ENCODE data around the gene DAO. TPM values are rescaled to one million over a fixed set of nuclear protein-coding genes. Genes with fewer than 3 reads are reported as not detected.
"Not testable (repeated sequence)": the region's sequence is repeated elsewhere in the genome, so short reads cannot be mapped to it uniquely, and the experiment has no call there.

DAO gene
- total RNA-seq, 3 donors from 2014 or later: not detected

- peak overlapping the region; percentile 88 to 96 for H3K27ac ChIP-seq
- H3K27me3 ChIP-seq: no peaks in the 10 kb centered on the region
- intact Hi-C loops (cut with DNase I; ENCODE audit: low total_unique reads): no loop called here
- H3K4me1 ChIP-seq: peaks cover 0 to 8% of the 10 kb centered on the region in 2 donors
- TF ChIP-seq POLR2AphosphoS5 (IDR thresholded peaks at IDR 0.05) (peak in 1 of 3 donors; percentile 27), CTCF (IDR thresholded peaks at IDR 0.05) (no peak), POLR2A (IDR thresholded peaks at IDR 0.05) (no peak)
- no peak for DNase-seq (ENCODE audit: low spot score in 2 of 2)
- H3K36me3 ChIP-seq: no peaks in the 10 kb centered on the region
- no peaks in the 10 kb centered on the region for H3K9me3 ChIP-seq
- H3K4me3 ChIP-seq: peak overlapping the region; percentile 49 to 98 (median 74)
Measured at GRCh38 chr12:108858311-108859074, 21.4 kb upstream of the DAO start.

GRCh38 chr12:108859141-108859922 is 20.6 kb upstream of the DAO start:
- H3K9me3 ChIP-seq; DNase-seq (ENCODE audit: low spot score in 2 of 2); H3K4me1 ChIP-seq; H3K27me3 ChIP-seq; intact Hi-C loops (cut with DNase I; ENCODE audit: low total_unique reads); H3K36me3 ChIP-seq: not testable (repeated sequence)
- Histone ChIP-seq H3K4me3 (peak overlapping the region in 1 of 3 donors; percentile 98), H3K27ac (peak overlapping the region in 1 of 2 donors; percentile 96)

GRCh38 chr12:108859923-108860291 is 20.0 kb upstream of the DAO start:
- TF ChIP-seq POLR2AphosphoS5 (IDR thresholded peaks at IDR 0.05) (no peak), CTCF (IDR thresholded peaks at IDR 0.05) (no peak), POLR2A (IDR thresholded peaks at IDR 0.05) (no peak)

GRCh38 chr12:108860443-108860842 is 19.4 kb upstream of the DAO start:
- Histone ChIP-seq H3K4me1 (peaks cover 0 to 8% of the 10 kb centered on the region in 2 donors), H3K27me3 (no peaks in the 10 kb centered on the region), H3K27ac (no peak overlapping the region), H3K9me3 (no peaks in the 10 kb centered on the region), H3K4me3 (no peak overlapping the region), H3K36me3 (no peaks in the 10 kb centered on the region)
- intact Hi-C loops (cut with DNase I; ENCODE audit: low total_unique reads): no loop called here
- TF ChIP-seq CTCF (IDR thresholded peaks at IDR 0.05) (no peak), POLR2AphosphoS5 (IDR thresholded peaks at IDR 0.05) (no peak), POLR2A (IDR thresholded peaks at IDR 0.05) (no peak)
- no peak for DNase-seq (ENCODE audit: low spot score in 2 of 2)

More at GRCh38 chr12:108859923-108860291, 20.0 kb upstream of the DAO start:
- Histone ChIP-seq H3K4me3 (no peak overlapping the region), H3K36me3 (no peaks in the 10 kb centered on the region), H3K9me3 (no peaks in the 10 kb centered on the region), H3K27me3 (no peaks in the 10 kb centered on the region), H3K4me1 (peaks cover 0 to 8% of the 10 kb centered on the region in 2 donors), H3K27ac (no peak overlapping the region)
- DNase-seq (ENCODE audit: low spot score in 2 of 2): no peak
- intact Hi-C loops (cut with DNase I; ENCODE audit: low total_unique reads): no loop called here

- no peak overlapping the region for H3K27ac ChIP-seq
- intact Hi-C loops (cut with DNase I; ENCODE audit: low total_unique reads): no loop called here
- no peaks in the 10 kb centered on the region for H3K36me3 ChIP-seq
- H3K4me1 ChIP-seq: no peaks in the 10 kb centered on the region
- no peaks in the 10 kb centered on the region for H3K9me3 ChIP-seq
- TF ChIP-seq CTCF (IDR thresholded peaks at IDR 0.05) (no peak), POLR2A (IDR thresholded peaks at IDR 0.05) (no peak), POLR2AphosphoS5 (IDR thresholded peaks at IDR 0.05) (no peak)
- no peaks in the 10 kb centered on the region for H3K27me3 ChIP-seq
- no peak overlapping the region for H3K4me3 ChIP-seq
- DNase-seq (ENCODE audit: low spot score in 2 of 2): no peak
Measured at GRCh38 chr12:108861878-108862587, 17.9 kb upstream of the DAO start.

Data from breast epithelium (tissue), 4 donors.